GM18870 (cell line): Measurements from ENCODE around the gene SLC51A.
"Not testable (repeated sequence)": the region's sequence is repeated elsewhere in the genome, so short reads cannot be mapped to it uniquely, and the experiment has no call there.

Experiments
- ATAC-seq: cut with Tn5 transposase; IDR thresholded peaks from one replicate; pipeline ENCODE4 v1.9.1; 2021; ENCODE audit warnings: moderate library complexity; ENCODE audit not compliant: unreplicated experiment

Gene SLC51A

DNA sequence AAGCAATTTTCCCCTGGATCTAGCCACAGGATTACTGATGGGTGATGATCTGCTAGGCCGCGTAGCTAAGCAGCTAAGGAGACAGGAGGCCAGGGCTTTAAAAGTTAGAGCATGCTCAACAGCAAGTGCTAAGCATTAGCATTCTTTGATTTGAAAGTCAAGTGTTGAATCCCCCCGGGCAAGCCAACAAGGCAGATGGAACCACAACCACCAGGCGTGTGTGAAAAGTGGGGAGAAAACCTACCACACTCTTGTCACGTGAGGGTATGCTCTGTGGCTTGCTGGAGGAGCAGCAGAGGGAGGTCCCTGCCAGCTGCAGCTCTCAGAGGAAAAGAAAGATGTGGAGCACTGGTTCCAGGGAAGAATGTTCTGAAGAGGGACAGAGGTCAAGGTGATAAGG, 20.9 kb downstream of the SLC51A start:
- ATAC-seq, result no peak

DNA sequence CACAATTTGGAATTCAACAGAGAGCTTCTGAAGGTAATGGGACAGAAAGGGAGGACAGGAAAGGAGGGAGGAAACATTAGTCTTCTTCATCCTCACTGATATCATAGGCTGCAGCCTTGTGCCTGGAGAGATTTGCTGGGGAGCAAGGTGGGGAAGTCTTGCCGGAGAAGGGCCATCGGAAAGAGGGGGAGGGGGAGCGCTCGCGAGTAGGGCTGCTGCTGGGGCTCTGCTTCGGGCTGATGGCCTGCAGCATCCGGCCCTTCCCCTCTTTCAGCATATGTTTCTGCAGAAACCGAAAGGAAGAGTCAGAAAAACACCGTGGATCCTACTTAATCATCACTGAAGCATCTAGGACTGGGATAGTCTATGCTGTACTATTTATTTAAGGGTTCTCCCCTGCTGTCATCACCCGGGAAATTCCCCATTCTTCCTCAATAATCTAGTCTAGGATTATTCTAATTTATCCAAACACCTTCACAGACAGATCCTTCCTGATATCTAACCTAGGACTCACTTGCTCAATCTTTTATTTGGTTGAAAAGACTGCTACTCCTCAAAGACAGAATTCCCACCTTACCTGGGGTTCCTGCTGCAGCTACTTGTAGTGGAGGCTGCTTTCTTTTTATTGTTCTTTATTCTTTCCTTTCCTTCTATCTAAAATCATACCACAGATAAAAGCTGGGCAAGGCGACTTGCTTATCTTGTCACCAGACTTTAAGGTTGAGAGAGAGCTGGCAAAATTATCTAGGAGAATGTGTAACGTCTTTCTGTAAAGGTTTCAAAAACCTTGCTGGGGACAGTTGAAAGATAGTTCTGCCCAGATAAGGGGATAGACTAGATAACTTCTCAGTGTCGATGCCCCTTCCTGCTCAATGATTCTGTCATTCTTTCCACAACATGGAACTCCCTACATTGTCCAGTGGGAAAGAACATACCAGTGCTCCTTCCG, 22.6 kb downstream of the SLC51A start:
- ATAC-seq, result no peak

DNA sequence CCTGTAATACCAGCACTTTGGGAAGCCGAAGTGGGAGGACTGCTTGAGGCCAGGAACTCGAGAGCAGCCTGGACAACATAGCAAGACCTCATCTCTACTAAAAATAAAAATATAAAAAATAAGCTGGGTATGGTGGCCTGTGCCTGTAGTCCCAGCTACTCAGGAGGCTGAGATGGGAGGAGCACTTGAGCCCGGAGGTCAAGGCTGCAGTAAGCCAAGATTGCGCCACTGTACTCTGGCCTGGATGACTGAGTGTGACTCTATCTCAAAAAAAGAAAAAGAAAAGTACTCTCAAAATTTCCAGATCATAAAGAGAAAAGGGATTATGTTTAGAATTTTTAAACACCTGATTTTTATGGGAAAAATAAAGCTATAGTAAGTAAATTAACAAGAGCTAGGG, 24.1 kb downstream of the SLC51A start:
- no peak for ATAC-seq

DNA sequence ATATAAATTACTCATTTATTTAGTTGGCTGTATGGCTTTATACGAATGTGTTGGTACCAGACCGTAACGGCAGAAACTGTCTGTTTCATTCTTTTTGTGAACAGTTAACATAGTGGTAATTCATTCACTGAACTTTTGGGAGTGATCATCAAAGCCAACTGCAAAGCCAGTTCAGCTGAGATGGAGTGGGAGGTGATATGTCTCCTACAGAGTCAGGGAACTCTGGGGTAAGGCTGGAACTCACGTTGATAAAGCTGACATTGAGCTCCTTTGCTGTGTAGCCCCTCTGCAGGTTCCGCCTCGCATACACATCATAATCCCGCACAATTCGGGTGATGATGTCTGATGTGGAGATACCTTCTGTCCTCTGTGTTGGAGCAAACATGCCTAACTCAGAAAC, 25.4 kb downstream of the SLC51A start:
- no peak for ATAC-seq

DNA sequence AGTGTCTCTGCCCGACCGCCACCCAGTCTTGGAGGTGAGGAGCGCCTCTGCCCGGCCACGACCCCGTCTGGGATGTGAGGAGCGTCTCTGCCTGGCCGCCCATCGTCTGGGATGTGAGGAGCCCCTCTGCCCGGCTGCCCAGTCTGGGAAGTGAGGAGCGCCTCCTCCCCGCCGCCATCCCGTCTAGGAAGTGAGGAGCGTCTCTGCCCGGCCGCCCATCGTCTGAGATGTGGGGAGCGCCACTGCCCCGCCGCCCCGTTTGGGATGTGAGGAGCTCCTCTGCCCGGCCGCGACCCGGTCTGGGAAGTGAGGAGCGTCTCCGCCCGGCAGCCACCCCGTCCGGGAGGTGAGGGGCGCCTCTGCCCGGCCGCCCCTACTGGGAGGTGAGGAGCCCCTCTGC, 27.8 kb downstream of the SLC51A start:
- not testable (repeated sequence) for ATAC-seq

DNA sequence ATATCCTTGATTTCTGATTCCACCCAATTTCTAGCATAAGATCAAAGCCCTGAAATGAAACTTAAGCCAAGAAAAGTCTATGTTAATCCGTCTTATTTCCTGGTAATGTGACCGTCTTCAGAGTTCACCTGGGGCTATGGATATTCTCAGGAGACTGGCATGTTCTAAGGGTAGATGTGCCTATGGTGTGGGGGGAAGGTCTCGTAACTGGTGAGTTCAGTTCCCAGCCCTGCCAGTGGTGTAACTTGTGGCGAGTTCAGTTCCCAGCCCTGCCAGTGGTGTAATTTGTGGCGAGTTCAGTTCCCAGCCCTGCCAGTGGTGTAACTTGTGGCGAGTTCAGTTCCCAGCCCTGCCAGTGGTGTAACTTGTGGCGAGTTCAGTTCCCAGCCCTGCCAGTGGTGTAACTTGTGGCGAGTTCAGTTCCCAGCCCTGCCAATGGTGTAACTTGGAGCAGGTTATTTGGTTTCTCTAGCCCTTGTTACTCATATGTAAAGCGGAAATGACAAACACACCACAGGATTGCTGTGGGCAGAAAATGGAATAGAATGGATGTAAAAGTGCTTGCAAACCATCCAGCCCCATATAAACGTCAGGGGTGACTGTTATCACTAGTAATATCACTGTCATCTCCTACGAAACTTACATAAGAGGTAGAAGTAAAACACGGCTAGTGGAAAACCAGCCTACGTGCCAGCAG, 30.4 kb downstream of the SLC51A start:
- no peak for ATAC-seq

DNA sequence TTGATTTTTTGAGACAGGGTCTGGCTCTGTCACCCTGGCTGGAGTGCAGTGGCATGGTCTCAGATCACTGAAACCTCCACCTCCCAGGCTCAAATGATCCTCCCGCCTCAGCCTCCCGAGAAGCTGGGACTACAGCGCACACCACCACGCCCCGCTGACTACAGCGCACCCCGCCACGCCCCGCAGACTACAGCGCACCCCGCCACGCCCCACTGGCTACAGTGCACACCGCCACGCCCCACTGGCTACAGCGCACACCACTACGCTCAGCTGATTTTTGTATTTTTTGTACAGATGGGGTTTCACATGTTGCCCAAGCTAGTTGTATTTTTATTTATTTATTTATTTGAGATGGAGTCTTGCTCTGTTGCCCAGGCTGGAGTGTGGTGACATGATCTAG, 35.6 kb downstream of the SLC51A start:
- no peak for ATAC-seq

DNA sequence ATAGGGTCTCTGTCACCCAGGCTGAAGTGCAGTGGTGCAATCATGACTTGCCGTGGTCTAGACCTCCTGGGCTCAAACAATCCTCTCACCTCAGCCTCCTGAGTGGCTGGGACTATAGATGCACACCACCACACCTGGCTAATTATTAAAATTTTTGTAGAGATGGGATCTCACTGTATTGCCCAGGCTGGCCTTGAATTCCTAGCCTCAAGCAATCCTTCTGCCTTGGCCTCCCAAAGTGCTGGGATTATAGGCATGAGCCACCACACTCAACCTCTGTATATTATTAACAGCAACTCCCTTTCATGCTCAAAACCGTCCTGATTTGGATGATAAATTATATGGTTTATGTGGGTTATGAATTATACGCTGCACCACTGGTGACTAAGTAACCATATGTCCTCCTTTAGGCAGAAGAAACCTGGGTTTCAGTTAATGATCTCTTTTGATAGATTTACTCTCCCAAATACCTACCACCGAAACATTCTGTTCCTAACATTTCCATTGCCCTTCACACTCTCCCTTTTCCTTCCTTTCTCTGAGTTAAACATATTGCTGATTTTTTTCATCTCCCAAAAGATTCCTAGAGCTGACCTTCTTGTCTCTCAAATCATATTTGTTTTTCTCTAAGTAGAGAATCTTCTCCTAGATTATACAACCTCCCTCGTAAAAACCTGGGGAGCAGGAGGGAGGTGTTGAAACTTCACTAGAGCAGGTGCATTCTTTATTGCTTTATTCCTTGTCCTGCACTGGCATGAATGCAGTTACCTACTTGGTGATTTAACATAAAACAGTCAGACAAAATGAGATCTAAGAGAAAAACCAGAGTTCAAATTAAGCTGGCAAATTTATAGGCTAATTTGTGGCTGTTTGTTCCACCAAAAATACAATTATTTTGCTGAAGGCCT, 38.3 kb downstream of the SLC51A start:
- ATAC-seq, result no peak

DNA sequence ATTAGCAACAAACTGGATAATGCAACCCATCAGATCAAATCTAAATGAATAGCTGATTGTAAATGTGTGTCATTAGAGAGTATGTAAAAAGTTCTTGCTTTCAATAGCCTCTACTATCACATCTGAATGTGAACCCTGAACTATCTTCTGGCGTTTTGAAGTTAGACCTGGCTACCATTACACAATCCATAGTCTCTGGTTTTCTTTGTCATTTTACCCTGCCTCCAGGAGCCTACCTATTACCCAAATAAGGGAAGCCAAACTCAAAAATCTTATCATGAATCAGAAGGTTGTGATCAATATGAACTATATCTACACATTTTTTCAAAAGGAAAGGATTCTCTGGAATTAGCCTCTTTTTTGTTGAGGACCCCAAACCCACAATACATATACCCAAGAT, 39.4 kb downstream of the SLC51A start:
- ATAC-seq, result no peak

DNA sequence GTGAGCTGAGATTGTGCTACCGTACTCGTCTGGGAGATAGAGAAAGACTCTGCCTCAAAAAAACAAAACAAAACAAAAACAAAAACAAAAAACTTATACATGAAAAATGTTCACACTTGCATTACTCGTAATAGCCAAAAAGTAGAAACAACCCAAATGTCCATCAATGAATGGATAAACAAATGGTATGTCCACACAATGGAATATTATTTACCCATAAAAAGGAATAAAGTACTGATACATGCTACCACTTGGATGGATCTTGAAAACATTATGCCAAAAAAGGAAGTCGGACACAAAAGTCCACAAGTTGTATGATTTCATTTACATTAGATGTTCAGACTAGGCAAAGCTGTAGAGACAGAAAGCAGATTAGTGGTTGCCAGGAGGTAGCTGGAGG, 44.5 kb downstream of the SLC51A start:
- no peak for ATAC-seq

DNA sequence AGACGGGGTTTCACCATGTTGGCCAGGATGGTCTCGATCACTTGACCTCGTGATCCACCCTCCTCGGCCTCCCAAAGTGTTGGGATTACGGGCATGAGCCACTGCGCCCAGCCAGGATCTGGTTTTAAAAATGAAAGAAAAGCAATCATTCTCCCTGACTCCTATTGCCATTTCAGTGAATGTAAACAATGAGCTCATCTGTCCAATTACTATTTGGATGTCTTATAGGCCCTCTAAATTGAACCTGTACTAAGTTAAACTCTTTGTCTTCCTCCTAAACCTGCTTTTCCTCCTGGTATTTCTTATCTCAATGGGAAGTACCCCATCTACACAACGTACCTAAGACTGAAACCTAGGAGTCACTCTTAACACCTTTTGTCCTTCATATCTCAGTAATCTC, 47.5 kb downstream of the SLC51A start:
- no peak for ATAC-seq

DNA sequence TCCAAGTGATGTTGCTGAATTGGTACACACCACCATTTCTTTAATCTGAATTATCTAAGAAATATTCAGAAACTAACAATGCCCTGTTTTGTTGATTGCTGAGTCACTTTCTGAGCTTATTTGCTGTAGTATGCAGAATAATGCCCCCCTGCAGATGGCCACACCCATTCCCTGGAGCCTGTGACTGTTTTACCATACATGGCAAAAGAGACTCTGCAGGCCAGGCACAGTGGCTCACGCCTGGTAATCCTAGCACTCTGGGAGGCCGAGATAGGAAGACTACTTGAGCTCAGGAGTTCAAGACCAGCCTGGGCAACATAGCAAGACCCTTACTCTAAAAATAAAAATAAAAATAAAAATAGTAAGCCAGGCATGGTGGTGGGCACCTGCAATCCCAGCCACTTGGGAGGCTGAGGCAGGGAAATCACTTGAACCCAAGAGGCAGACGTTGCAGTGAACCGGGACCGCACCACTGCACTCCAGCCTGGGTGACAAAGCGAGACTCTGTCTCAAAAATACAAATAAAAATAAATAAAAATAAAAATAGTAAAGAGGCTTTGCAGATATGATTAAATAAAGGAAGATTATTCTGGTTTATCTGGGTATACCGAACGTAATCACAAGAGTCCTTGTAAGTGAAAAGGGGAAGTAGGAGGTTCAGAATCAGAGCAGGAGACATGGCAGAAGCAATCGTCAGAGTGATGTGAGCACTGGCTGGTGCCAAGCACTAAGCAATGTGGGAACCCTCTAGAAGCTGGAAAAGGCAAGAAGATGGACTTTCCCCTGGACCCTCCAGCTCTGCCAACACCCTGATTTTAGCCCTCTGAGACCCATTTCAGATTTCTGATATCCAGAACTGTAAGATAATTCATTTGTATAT, 52.2 kb downstream of the SLC51A start:
- ATAC-seq, result no peak

DNA sequence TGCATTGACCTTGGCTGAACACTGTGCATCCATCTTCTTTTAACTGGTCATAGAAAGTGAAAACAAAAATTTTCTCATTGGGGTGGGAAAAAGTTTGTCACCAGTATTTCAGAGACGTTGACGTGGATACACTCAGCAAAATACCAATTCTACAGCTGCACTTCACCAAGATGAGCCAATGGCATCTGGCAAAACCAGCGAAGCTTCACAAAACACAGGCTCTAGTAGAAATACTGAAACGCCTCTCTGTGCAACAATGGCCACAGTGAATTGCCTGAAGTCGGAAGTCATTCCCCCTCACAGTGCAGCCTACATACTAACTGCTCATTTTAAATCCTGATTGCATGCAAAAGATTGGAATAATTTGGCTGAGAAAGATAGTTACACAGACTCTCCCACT, 54.2 kb downstream of the SLC51A start:
- no peak for ATAC-seq

DNA sequence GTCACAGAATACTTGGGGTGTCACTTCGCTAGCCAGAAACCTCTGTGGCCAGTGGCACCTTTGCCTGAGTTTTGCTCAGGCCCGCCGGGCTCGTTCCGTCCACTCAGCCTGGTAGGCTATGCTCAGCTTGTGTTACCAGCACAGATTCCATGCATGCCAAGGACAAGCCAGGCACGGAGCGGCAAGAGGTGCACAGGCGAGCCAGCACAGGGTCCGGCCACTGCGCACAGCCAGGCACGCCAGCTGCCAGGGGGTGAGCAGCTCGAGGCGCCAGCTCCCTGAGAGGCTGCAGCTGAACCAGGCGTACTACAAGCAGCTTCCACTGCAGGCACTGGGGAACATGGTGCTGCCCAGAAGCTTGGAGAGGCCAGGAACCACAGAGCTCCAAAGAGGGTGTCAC, 56.5 kb downstream of the SLC51A start:
- ATAC-seq, result no peak

DNA sequence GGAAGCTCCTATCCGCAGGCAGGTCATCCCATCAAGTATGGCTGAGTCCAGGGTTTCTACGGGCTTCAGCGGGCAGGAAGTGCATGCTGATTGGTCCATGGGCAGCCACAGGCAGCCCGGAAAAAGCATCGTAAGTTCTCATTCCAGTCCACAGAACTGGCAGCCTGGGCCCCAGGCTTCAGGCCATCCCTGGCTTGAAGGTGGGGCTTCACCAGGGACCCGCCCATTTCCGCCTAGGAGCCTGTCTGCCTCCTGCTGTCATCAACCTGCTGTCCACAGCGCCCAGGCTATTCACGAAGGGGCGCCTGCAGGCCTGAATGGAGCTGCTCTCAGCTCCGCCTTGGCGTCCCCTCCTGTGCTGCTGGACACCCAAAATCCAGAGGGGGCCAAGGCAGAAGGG, 57.3 kb downstream of the SLC51A start:
- ATAC-seq, result no peak

DNA sequence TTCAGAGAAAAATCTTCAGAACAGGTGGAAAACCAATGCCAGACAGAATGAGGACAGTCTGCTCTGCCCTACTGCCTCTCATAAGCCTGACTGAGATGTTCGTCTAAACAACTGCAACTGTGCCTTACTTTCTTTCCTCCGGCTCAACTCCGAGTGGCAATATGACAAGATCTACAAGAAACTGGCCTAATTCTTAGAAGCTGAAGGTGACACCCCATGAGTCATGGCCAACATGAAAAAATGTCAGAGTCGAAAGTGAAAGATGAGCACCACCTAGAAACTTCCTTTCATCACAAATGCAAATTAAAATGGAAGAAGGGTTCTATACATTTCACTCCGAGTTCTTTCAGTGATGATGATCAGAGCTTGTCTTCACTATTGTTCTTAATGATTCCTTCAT, 58.3 kb downstream of the SLC51A start:
- peak; percentile 62 for ATAC-seq

DNA sequence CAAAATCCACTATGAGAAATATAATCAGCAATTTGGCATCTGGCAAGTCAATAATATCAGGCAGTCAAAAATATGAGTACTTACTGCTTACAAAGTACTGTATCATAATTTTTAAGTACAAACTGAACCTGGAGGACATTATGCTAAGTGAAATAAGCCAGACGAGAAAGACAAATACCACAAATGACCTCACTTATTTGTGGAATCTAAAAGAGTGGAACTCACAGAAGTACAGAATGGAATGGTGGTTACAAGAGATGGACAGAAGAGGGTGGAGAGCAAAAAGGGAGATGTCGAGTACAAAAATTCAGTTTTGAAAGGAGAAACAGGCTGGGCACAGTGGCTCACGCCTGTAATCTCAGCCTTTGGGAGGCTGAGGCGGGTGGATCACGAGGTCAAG, 58.8 kb downstream of the SLC51A start:
- no peak for ATAC-seq

DNA sequence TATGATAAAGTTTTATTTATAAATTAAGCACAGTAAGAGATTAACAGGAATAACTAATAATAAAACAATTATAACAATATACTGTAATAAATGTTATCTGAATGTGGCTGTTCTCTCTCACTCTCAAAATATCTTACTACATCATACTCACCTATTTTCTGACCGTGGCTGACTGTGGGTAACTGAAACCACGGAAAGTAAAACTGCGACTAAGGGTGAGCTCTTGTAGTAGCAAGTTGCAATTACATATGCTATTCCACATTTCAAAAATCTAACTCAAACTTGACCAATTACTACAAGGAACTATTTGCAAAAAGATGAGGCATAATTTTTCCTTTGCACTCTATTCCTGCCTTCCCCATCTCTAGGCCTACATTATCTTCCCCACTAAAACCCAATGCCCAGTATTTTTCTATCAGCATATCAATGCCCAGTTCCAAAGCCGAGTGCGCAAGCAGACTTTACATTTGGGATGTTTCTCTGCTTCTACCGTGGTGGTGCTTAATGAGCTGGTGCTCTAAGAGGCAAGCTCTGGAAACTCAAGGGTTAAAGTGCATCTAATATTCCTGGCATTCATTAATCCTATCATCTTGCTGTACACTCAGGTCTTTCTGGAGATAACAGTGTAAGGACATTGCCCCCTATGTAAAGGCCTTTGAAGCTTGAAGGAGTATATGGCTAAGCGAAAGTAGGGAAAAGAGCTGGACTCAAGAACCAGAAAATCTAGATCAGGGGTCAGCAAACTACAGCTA, 64.5 kb downstream of the SLC51A start:
- no peak for ATAC-seq

DNA sequence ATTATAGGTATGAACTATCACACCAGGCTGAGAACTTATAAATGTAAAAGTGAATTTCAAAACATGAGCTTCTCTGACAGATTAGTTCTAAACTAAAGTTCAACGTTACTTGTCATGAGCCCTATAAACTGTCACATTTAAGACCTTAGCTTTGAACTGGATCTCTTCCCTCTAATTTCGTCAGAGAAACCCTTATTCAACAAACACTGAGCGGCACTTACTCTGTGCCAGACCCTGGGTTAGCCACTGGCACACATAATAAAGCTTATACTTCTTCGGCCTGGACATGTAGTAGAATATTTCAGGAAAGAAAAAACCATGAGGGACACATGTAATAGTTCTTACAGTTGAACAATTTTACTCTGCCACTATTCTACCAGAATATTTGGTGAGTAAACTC, 65.6 kb downstream of the SLC51A start:
- ATAC-seq, result no peak
